ENCODE results near the gene PIP5K1B. TPM values are rescaled to one million over a fixed set of nuclear protein-coding genes. Genes with fewer than 3 reads are reported as not detected.

The PIP5K1B gene
- total RNA-seq, 2 experiments from 2014 or later = 3.8 to 10.7 TPM

GRCh38 chr9:68904454-68904853 is 199.4 kb downstream of the PIP5K1B start:
- TF ChIP-seq EZH2phosphoT487 (IDR thresholded peaks at IDR 0.05; ENCODE audit: borderline replicate concordance, low read depth, low read length) (no peak), CTCF (conservative IDR thresholded peaks at IDR 0.05; ENCODE audit: low read length) (no peak)
- Histone ChIP-seq H3K9me2 (ENCODE audit: insufficient read depth, low read length) (no peaks in the 10 kb centered on the region), H3K9me3 (ENCODE audit: low read length) (no peaks in the 10 kb centered on the region), H3K36me3 (ENCODE audit: insufficient read depth, low read length) (no peaks in the 10 kb centered on the region), H3K27ac (ENCODE audit: low read depth, low read length, poor library complexity, severe bottlenecking) (no peak overlapping the region), H3K4me3 (ENCODE audit: low read depth, low read length, poor library complexity, severe bottlenecking) (no peak overlapping the region), H3K79me2 (ENCODE audit: insufficient read depth, low read depth, low read length) (no peaks in the 10 kb centered on the region), H3K4me1 (ENCODE audit: insufficient read depth, low read length, poor library complexity, severe bottlenecking) (peaks cover 4% of the 10 kb centered on the region), H2AFZ (ENCODE audit: low read length) (no peak overlapping the region), H4K20me1 (ENCODE audit: insufficient read depth, low read length) (no peaks in the 10 kb centered on the region), H3K4me2 (ENCODE audit: low read length) (no peak overlapping the region)
- no TSS peak for BruUV-seq (replicated peaks)
- no peak for DNase-seq (ENCODE audit: low spot score)
- intact Hi-C loops (cut with micrococcal nuclease; ENCODE audit: unreplicated experiment) = no loop called here
- CTCF ChIA-PET (ENCODE audit: unreplicated experiment) = no interaction called here
- POLR2A ChIA-PET = interaction anchor here (0.7 to 1.5 kb wide), 4 partner anchors 9 to 102 kb away, joined by 3 to 8 read pairs (median 4); no protein-coding TSS in a partner anchor

- Histone ChIP-seq H3K4me1 (ENCODE audit: insufficient read depth, low read length, poor library complexity, severe bottlenecking) (no peaks in the 10 kb centered on the region), H3K27ac (ENCODE audit: low read depth, low read length, poor library complexity, severe bottlenecking) (no peak overlapping the region), H3K9me3 (ENCODE audit: low read length) (no peaks in the 10 kb centered on the region), H3K9me2 (ENCODE audit: insufficient read depth, low read length) (no peaks in the 10 kb centered on the region), H3K79me2 (ENCODE audit: insufficient read depth, low read depth, low read length) (no peaks in the 10 kb centered on the region), H2AFZ (ENCODE audit: low read length) (no peak overlapping the region), H3K36me3 (ENCODE audit: insufficient read depth, low read length) (no peaks in the 10 kb centered on the region), H3K4me3 (ENCODE audit: low read depth, low read length, poor library complexity, severe bottlenecking) (no peak overlapping the region), H4K20me1 (ENCODE audit: insufficient read depth, low read length) (no peaks in the 10 kb centered on the region), H3K4me2 (ENCODE audit: low read length) (no peak overlapping the region)
- intact Hi-C loops (cut with micrococcal nuclease; ENCODE audit: unreplicated experiment) = no loop called here
- DNase-seq (ENCODE audit: low spot score) = no peak
- CTCF ChIA-PET (ENCODE audit: unreplicated experiment) = no interaction called here
- POLR2A ChIA-PET = interaction anchor here (1.0 to 1.5 kb wide), 2 partner anchors 8 to 14 kb away, joined by 3 to 4 read pairs; no protein-coding TSS in a partner anchor
- no TSS peak for BruUV-seq (replicated peaks)
- TF ChIP-seq CTCF (conservative IDR thresholded peaks at IDR 0.05; ENCODE audit: low read length) (no peak), EZH2phosphoT487 (IDR thresholded peaks at IDR 0.05; ENCODE audit: borderline replicate concordance, low read depth, low read length) (no peak)
Observed at GRCh38 chr9:68905129-68905528, 200.1 kb downstream of the PIP5K1B start.

GRCh38 chr9:68907910-68908309 is 202.9 kb downstream of the PIP5K1B start:
- Histone ChIP-seq H2AFZ (ENCODE audit: low read length) (no peak overlapping the region), H3K79me2 (ENCODE audit: insufficient read depth, low read depth, low read length) (no peaks in the 10 kb centered on the region), H3K4me3 (ENCODE audit: low read depth, low read length, poor library complexity, severe bottlenecking) (no peak overlapping the region), H4K20me1 (ENCODE audit: insufficient read depth, low read length) (no peaks in the 10 kb centered on the region), H3K9me2 (ENCODE audit: insufficient read depth, low read length) (no peaks in the 10 kb centered on the region), H3K27ac (ENCODE audit: low read depth, low read length, poor library complexity, severe bottlenecking) (no peak overlapping the region), H3K36me3 (ENCODE audit: insufficient read depth, low read length) (no peaks in the 10 kb centered on the region), H3K4me2 (ENCODE audit: low read length) (no peak overlapping the region), H3K9me3 (ENCODE audit: low read length) (no peaks in the 10 kb centered on the region), H3K4me1 (ENCODE audit: insufficient read depth, low read length, poor library complexity, severe bottlenecking) (no peaks in the 10 kb centered on the region)
- intact Hi-C loops (cut with micrococcal nuclease; ENCODE audit: unreplicated experiment) = no loop called here
- DNase-seq (ENCODE audit: low spot score) = no peak
- TF ChIP-seq EZH2phosphoT487 (IDR thresholded peaks at IDR 0.05; ENCODE audit: borderline replicate concordance, low read depth, low read length) (no peak), CTCF (conservative IDR thresholded peaks at IDR 0.05; ENCODE audit: low read length) (no peak)
- POLR2A ChIA-PET = no interaction called here
- no TSS peak for BruUV-seq (replicated peaks)
- CTCF ChIA-PET (ENCODE audit: unreplicated experiment) = no interaction called here

Measured in OCI-LY7 (cell line).